Non-pigmented ciliary epithelial cell (primary cell): ENCODE measurements around the gene PKD2L1.
A peak's percentile ranks its signal among the peaks of the same experiment; 100 is the strongest.

Experiments
- DNase-seq: peaks from one replicate; pipeline ENCODE4 v3.0.0-alpha.2; 2010; ENCODE audit warnings: low read depth

PKD2L1 gene

DNA sequence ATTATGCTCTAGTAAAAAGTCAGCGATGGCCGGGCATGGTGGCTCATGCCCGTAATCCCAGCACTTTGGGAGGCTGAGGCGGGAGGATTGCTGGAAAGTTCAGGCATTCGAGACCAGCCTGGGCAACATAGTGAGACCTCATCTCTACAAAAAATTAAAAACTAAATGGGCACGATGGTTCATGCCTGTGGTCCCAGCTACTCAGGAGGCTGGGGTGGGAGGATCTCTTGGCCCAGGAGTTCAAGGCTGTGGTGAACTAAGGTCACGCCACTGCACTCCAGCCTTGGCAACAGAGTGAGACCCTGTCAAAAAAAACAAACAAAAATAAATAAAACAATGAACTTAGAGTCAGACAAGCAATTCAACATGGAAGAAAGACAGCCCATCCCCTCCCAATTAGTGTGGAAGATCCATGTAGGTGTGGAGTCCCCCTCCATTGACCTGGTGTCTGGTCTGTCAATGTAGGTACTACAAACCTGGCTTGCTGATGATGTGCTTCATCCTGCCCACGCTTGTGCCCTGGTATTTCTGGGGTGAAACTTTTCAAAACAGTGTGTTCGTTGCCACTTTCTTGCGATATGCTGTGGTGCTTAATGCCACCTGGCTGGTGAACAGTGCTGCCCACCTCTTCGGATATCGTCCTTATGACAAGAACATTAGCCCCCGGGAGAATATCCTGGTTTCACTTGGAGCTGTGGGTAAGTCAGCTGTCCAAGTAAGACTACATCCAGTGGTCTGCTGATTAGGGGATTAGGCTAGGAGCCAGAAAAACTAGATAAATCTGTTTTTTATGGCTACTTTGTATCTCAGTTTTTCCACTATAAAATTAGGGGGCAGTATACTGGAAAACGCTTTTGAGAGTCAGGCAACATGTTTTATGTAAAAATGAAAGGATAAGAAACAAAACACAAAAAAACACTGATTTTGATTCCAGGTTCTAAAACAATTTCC, 26.3 kb upstream of the PKD2L1 start:
- DNase-seq: no peak

DNA sequence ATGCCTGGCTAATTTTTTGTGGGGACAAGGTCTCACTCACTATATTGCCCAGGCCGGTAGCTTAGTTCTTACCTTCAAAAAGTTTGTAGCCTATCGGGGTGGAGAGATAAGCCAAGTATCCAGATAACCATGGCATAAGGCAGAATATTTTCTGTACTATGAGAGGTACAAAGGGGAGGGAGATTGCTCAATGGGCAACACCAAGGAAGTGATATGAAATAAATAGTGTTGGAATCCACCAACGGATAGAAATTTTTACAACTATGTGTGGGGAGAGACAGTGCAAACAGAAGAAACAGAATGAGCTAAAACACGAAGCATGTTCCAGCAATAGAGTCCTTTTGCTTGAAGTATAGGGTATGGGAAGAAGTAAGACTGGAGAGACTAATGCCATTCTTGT, 25.1 kb upstream of the PKD2L1 start:
- DNase-seq: no peak

DNA sequence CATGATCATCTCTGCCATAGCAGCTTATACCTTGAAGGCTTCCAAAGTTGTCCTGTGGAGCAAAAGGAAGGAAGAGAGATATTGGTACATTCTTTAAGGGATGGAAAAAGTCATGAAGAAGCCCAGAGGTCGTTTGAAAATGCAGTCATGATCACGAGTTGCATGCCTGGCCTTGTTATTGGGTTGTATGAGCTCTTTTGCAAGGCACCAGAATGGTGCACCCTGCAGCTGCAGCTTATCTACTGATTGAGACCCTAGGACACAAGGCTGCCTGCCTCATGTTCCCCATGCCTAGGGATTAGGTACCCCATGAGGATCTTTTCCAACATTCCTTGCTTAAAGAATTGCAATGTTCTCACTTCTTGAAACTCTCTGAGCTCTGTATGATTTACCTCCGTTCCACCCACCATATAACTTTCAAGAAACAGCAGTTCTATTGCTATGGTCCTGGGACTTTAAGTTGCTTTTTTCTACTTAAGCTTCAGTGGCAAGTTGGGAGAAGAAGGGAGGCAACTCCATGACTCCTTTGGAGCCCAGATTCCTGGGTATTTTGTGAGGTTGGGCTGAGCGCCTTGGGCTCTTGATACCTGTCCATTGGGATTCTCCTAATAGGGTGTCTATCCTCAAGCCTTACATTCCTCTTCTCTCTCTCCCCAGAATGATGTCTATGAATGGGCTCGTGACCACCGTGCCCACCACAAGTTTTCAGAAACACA, 23.9 kb upstream of the PKD2L1 start:
- DNase-seq: no peak

DNA sequence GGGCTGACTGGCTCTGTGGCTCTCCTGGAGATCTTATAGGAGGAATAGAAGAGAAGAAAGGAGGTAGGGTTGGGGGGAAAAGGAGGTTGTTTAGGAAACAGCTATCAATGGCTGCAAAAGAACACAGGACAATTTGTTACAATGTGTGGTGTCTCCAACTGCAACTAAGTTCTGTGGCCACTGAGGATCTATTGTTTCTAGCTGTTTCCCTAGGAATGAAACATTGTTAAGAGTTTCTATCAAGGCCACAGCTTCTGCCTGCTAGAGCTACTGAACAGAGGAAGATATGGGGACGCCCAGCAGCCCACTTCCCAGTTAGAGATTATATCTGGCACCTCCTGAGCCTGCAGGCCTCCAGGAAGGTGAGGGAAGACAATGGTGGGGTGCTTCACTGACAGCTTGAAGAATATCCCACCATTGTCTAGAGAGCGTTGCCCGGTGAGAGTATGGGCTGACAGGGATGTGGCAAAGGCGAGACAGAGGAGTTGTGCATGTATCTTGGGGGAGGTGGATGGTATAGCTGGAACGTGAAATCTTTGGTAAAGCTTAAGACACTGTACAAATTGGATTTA, 21.0 kb upstream of the PKD2L1 start:
- DNase-seq: no peak

DNA sequence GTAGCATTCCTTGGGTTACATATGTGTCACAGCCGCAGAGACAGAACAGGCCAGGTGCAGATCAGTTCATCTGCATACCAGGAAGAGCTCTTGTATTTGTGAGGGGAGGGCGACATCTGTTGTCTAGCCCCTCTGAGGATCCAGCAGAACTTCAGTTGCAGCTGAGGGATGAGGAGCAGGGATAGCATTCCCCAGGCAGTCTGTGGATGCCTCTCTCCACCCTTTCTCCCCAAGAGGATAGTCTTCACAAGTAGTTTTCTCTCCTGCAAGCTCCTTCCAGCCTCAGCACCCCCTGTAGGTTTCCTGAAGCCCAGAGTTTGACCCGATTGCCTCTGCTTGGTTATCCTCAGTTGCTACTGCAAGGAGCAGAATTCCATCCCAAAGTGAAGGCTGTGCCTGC, 19.6 kb upstream of the PKD2L1 start:
- no peak for DNase-seq

DNA sequence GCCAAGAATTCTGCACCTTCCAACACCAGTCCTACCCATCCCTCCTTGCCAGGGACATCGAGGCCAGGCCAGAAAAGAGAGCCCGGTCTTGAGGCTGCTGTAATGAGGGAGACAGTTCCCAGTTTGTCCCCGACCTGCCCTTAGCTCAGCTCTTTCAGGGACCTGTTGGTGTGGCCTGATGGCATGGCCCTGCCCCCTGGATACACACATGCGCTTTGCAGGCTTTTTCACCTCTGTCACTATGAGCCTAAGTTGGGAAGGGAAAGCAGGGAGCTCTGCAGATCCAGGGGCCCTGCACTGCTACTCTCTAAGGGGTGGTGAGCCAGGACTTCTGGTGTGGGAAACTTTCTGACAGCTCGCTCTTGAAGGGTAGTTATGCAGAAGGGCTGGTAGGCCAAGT, 19.1 kb upstream of the PKD2L1 start:
- no peak for DNase-seq

DNA sequence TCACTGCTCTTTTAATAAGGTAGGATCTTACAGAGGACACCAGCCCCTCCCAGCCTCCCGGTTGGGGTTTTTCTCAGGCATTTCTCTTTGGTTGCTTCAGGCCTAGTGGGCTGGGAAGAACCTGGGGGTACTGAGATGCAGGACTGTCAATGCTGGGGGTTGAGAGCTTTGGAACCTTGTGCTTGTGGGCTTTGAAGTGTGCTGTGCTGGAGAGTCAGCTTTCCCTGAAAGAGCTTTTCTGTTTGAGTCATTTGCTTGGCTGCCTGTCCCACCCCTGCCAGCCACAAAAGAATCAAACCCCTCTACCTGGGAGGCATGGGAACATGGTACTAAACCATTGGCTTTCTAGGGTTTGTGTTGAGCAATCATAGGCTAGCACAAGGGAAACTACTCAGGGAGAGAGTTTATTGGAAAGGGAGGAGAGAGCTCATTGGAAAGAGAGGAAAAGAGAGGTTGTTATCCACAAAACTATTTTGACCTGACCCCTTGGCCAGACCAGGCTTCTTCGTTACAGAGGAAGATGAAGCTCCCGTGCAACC, 18.4 kb upstream of the PKD2L1 start:
- DNase-seq: no peak

DNA sequence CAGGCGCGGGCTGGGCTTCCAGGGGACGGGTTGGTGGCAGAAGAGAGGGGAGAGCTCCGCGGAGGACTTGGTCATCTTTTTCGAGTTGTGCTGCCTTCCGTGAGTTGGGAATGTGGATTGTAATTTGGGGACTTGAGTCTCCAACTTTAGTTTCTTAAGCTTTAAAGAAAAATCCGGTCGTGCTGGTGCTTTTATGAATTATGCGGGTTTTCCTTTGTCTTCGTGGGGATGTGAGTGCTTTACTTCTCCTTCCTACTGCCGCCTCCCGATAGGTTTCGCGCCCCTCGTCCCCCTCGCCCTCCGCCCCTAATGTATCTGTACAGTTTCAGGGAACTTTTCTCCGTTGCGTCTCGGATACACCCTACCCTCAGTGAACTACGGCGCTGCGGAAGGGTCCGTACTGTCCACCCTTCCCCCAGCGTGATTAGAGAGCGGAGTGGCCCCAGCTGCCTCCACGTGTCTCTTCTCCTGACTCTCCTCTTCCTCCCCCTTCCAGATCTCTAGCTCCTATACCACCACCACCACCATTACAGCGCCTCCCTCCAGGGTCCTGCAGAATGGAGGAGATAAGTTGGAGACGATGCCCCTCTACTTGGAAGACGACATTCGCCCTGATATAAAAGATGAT, 17.7 kb upstream of the PKD2L1 start:
- no peak for DNase-seq

DNA sequence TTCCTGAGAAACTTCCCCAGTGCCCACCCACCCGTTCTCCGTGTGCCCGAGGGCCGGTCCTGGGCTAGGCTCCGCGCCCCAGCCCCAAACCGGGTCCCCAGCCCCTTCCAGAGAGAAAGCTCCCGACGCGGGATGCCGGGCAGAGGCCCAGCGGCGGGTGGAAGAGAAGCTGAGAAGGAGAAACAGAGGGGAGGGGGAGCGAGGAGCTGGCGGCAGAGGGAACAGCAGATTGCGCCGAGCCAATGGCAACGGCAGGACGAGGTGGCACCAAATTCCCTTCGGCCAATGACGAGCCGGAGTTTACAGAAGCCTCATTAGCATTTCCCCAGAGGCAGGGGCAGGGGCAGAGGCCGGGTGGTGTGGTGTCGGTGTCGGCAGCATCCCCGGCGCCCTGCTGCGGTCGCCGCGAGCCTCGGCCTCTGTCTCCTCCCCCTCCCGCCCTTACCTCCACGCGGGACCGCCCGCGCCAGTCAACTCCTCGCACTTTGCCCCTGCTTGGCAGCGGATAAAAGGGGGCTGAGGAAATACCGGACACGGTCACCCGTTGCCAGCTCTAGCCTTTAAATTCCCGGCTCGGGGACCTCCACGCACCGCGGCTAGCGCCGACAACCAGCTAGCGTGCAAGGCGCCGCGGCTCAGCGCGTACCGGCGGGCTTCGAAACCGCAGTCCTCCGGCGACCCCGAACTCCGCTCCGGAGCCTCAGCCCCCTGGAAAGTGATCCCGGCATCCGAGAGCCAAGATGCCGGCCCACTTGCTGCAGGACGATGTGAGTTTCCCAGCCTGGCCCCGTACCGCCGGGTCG, 16.9 kb upstream of the PKD2L1 start, which contains the start of gene SCD:
Gene SCD, plus strand, starts transcription at position 469 of the 803 bp plus-strand sequence. Its CDS starts 272 bp downstream, at position 741.
- DNase-seq: peak; percentile 72

DNA sequence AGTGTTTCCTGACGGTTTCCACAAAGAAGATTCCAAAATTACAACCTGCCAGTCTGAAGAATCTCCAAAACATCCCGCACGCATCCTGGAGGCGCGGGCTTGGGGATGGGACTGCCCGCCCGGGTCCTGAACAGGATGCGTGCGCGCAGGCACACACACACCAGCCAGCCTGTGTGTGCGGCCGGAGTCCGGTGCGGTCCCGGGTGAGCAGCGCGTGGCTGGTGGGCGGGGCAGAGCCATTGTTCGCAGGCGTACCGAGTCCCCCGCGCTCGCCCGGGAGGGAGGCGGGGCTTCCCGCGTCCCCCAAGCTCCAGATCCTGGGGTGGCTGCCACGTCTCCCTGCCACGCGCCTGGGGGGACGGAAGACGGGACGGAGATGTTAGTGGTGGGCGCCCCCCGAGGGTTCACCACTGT, 16.3 kb upstream of the PKD2L1 start:
- no peak for DNase-seq

DNA sequence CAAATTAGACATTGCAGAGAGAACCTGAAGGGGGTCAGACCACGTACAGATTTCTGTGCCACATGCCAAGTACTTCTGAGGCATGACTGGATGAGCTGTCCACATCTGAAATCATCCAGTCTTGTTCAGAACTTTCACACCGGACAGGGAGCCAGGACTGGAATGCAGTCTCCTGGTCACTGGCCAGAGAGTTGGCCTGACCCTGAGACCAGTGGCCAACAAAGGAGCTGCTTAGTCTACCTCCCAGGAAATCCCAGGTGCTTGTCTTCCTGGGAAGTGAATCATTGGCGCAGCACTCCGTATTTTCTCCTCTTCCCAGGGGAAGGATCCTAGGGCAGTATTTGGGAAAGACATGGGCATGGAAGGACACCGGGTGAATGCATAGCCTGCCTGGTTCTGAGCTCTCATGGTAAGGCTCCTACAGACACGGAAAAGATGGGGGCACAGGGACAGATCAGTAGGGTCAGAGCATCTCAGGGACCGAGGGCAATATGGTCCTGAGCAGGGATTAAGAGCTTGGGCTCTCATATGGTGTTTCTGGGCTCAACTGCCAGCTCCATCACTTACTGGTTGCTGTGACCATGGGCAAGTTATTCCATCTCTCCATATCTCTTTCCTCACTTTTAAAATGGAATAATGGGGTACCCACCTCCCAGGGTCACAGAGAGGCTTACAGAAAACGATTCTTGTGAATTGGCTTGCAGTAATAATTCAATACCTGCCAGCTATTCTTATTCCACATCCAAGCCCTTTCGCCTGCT, 15.7 kb upstream of the PKD2L1 start:
- DNase-seq: no peak

DNA sequence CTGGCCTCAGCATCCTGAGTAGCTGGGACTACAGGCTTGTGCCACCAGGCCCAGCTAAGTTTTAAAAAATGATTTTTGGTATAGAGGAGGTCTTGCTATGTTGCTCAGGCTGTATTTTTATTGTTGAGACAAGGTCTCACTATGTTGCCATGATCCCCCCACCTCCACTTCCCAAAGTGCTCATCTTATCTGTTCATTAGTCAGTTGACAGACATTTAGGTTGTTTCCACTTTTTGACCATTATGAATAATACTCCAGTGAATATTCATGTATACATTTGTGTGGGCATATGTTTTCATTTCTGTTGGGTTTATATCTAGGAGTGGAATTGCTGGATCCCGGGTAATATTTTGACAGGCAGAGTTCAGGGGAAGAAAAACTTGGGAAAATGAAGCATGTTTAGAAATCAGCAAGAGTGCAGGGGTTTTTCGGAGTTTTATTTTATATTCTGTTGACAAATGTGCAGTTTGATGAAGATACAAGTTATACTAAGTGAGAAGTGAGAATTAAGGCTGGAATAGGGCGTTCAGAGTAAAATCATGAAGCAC, 14.3 kb upstream of the PKD2L1 start:
- no peak for DNase-seq

DNA sequence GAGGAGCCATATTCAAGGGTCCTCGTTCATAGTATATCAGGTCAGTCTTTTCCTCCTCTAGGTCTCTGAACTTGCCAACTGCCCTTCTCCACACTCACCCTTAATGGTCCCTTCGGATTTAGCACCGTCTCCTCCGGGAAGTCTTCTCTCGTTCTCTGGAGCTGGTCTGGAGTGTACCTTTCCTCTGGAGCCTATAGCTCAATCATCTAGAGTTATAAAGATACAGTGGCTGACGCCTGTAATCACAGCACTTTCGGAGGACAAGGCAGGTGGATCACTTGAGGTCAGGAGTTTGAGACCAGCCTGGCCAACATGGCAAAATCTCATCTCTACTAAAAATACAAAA, 12.6 kb upstream of the PKD2L1 start:
- no peak for DNase-seq

DNA sequence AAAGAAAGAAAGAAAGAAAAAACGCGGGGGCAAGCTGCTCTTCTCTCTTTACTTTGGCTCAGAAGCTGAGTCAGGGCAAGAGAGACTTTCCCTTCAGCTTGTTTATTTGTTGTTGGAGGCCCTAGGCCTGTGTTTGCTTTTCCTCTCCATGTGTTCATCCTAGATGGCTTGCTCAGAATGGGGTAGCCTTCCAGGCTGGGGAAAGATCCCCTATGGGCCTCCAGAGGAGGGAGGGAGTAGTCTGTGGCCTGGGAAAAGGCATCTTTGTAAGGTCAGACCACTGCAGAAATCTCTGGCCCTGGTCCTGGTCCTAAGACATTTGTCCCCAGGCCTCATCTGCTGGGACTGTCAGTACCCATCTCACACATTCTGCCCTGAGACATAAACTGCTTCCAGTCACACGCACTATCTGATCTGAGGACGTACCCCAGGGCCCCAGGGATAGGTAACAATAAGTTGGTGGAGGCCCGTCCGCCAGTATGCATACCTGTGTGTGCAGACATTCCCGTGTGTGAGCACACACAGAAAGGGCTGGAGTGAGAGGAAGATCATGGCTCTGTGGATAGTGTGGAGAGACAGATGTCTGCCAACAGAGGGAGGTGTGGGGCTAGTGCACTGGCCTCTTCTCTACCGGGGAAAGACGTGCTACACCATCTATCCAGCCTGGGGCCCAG, 12.1 kb upstream of the PKD2L1 start:
- DNase-seq: no peak

DNA sequence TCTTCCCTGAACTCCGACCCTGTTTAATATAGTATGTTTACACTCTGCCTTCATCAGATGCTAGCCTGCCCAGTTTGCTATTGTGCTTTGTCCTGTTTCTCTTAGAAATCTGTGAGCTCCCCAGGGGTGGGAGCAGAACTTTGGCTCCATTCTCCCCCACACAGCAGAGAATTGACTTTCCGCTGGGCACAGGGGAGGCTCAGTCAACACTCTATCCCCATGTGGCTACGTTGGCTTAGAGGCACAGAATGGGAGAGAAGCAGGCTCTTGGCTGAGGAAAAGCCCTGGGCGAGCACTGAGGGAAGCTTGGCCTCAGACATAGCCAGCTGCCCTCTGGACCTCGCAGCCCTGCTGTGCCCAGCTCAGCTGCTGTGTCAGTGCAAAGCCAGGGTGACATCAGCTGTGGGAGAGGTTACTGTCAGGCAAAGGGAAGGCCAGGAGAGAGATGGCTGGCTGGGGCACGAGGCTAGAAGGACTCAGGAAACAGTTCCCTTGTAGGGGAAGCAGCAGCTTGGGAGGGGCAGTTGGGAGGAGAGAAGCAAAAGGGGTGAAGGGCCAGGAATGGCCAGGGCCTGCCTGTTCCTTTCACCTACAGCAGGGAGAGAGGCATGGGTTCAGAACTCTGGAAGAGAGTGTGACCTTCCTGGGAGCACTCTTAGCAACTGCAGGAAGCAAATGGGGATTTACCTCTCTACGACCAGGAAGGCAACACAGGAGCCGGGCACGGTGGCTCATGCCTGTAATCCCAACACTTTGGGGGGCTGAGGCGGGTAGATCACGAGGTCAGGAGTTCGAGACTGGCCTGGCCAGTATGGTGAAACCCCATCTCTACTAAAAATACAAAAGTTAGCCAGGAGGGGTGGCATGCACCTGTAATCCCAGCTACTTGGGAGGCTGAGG, 11.2 kb upstream of the PKD2L1 start:
- no peak for DNase-seq

DNA sequence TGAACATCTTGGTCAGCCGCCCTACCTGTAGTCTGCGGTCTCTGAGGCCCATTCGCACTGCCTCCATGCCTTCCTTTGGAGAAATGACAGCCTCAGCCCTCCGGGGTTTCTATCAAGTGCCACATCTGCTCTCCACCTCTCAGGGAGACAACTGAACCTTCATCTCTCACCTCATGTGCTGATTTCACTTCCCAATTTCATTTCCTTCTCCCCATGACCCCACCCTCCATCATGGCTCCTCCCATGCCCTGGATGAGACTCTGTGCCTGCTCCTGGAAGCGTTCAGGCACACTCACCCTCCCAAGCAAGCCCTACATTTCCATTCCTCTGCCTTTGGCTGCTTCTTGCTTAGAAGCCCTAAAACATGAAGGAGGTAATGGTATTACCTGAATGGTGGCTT, 9.2 kb upstream of the PKD2L1 start:
- DNase-seq: no peak

DNA sequence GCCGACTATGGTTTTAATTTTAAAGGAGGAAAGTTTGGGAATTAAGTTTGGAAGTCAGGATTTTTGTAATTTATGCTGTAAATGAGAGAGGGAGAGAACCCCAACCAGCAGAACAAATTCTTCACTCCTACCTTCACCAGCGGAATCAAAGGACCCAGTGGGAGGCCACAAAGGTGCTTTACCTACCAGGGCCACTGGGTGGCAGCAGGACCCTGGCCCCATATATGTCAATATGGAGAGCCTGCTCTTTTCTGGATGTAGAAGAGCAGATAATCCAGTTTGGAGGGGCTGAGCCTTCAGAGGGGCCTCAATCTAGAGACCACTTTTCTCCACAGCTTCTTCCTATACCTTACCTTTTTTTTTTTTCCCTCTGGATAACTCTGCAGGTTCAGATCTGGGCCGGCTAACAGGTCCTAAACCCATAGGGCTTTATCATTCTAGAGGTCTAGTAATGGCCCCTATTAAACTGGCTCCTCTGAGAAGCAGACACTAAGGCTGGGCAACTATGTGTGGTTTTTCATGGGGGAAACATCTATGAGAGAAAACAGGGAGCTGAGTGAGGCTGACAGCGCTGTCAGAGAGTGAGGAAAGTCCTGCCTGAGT, 8.5 kb upstream of the PKD2L1 start:
- DNase-seq: no peak

DNA sequence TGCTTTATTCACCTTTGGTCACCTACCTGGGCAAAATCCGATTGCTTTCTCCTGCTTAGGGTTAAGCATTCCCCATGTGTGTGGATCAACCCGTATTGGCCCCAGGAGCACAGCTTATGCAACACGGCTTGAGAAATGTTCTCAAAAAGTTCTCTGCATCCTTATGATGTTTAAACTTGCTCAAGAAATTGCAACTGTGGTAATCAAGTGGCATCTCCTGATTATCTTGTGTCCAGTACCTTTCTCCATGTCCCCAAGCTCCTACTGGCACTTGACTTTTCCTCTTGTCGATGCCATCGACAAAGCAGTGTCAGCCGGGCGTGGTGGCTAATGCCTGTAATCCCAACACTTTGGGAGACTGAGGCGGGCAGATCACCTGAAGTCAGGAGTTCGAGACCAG, 4.7 kb upstream of the PKD2L1 start:
- DNase-seq: no peak
